ENCODE data around the gene ATAD2B. TPM values are rescaled to one million over a fixed set of nuclear protein-coding genes. Genes with fewer than 3 reads are reported as not detected.
A peak's percentile ranks its signal among the peaks of the same experiment; 100 is the strongest.

Gene ATAD2B
- total RNA-seq, 4 donors from 2014 or later: 17.1 to 45.4 (median 22.9) TPM

DNA sequence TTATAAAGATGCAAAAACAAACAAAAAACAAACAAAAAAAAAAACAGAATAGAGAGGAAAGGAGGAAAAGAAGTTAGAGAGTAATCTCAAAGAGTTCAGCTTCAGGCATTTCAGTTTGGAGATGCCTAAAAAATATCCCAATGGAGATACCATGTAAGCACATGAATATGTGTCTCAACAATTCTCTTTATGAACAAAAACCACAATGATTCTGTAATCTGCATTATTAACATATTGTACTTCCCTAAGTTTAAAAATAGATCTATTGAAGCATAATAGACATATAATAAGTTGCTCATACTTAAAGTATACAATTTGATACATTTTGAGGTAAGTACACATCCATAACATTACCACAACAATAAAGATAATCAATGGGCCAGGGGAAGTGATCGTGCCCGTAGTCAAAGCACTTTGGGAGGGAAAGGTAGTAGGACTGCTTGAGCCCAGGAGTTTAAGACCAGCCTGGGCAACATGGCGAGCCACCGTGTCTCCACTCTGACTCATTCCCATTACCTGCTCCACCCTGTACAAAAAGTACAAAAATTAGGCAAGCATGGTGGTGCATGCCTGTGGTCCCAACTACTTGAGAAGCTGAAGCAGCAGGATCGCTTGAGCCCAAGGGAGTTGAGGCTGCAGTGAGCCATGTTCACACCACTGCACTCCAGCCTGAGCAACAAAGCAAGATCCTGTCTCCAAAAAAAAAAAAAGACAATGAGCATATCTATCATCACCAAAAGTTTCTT is 158.9 kb downstream of the ATAD2B start:
- TF ChIP-seq CTCF (IDR thresholded peaks at IDR 0.05): no peak
- no peak for DNase-seq (ENCODE audit: low spot score)
- ATAC-seq (ENCODE audit: low FRiP score): no peak

- TF ChIP-seq CTCF (IDR thresholded peaks at IDR 0.05): no peak
- DNase-seq (ENCODE audit: low spot score) (no peak), ATAC-seq (ENCODE audit: low FRiP score) (no peak)
Measured at GRCh38 chr2:23762141-23762540, 164.8 kb downstream of the ATAD2B start.

GRCh38 chr2:23761638-23762037 is 165.3 kb downstream of the ATAD2B start:
- TF ChIP-seq CTCF (IDR thresholded peaks at IDR 0.05): no peak
- DNase-seq (ENCODE audit: low spot score): no peak
- ATAC-seq (ENCODE audit: low FRiP score): no peak

DNA sequence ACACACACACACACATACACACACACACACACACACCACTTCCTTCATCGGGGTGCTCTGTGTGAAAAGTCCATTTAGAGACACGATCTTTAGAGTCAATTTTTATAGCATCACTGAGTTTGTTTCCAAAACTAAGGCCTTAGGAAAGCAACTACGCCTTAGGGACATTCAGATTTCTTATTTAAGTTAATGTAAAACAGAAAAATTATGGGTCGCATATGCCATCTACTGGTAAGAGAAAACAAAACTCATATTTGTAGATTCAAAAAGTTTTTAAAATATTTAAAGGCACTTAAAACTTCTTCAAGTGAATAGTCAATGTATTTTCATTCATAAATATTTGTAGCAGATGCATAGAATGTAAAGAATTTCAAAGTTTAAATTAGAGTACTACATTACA is 166.2 kb downstream of the ATAD2B start:
- ATAC-seq (ENCODE audit: low FRiP score) (no peak), DNase-seq (ENCODE audit: low spot score) (no peak)
- TF ChIP-seq CTCF (IDR thresholded peaks at IDR 0.05): no peak

DNA sequence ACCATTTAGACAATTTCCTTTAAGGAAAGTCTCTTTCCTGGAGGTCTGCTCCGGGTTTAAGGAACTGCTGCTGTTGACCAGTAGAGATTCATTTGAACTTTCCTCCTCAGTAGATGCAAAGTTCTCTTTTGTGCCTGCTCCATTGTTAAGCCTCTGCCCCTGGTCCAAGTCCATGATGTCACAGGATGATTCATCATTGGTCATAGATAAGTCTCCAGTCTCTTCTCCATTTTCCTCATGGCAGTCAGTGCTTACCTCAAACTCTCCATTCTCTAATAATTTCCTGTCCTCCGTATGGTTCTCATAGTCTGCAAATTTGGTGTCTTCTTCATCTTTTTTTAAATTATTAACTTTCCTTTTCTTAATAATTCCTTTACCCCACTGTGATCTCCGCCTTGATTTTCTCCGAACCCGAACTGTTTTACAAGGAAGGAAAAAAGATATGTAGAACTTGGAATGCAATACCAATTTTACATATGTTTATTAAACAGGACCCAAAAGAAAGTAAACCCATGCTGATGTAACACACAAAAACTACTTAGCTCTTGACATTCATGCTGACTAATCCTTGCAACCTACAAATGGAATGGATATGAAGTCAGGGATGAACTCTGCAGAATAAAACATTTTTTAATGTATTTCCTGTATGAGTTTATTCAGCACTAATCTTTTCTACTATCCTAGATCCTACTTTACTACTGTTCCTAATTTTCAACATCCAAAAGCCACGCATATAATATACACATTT is 169.1 kb downstream of the ATAD2B start:
- ATAC-seq (ENCODE audit: low FRiP score): no peak
- DNase-seq (ENCODE audit: low spot score): no peak
- no peak for TF ChIP-seq CTCF (IDR thresholded peaks at IDR 0.05)

DNA sequence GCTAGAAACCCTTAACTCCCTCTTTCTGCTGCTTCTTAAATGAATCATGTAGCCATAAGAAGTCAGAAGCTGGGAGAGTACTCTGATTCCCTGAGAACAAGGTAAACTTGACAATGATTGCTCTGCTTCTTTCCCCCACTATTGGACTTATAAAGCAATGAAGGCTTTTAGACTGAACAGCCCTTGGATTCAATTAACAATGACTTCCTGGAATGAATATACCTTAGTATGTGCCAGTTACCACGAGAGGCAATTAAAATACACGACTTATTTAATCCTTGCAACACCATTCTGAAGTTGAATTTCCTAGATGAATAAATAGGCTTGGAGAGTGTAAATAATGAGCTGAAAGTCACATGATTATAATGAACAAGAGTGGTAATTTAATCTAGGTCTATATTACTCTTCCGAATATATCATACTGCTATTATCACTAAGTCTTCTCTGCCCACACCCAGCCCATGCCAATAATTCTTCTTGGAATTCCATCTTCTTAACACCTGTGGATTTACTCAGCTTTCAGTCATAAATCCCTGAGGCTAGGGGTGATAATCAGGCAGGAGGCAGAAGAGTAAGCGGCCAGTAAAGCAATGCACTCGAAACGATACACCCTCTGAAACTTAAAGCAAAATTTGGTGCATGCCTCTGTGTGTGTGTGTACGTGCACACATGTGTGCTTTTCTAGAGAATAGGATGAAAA is 170.2 kb downstream of the ATAD2B start:
- DNase-seq (ENCODE audit: low spot score) (no peak), ATAC-seq (ENCODE audit: low FRiP score) (peak; percentile 48)
- no peak for TF ChIP-seq CTCF (IDR thresholded peaks at IDR 0.05)

All from omental fat pad (tissue), 4 donors.